OCI-LY3 (cell line): ENCODE results near the gene SMARCD2.

ENCODE experiments used
- H2AFZ ChIP-seq: fragments of 200-600, 300-600 bp; shearing (Covaris generic); 2 replicates; pipeline ENCODE4 v1.6.0; 2014; ENCODE audit warnings: antibody characterized with exemption, low read depth, low read length
- H3K27ac ChIP-seq: fragments of 200-600, 300-600 bp; sonication (generic); 2 replicates; pipeline ENCODE4 v1.5.1; 2014; ENCODE audit warnings: mild to moderate bottlenecking, low read length, moderate library complexity, mixed read lengths
- H3K27me3 ChIP-seq: fragments of 200-600, 300-600 bp; sonication (generic); 2 replicates; pipeline ENCODE4 v1.6.1; 2014; ENCODE audit warnings: low read depth, low read length, mixed read lengths
- H3K36me3 ChIP-seq: fragments of 200-600, 300-600 bp; sonication (generic); replicated peaks from 2 replicates; pipeline ENCODE3; 2014; ENCODE audit warnings: low read depth, low read length, mixed read lengths
- H3K4me1 ChIP-seq: fragments of 300-600, 200-600 bp; sonication (generic); 2 replicates; pipeline ENCODE4 v1.6.1; 2014; ENCODE audit warnings: low read length, mixed read lengths
- H3K4me2 ChIP-seq: fragments of 200-600, 300-600 bp; sonication (generic); 2 replicates; pipeline ENCODE4 v1.6.1; 2014; ENCODE audit warnings: low read length, mixed read lengths
- H3K4me3 ChIP-seq: fragments of 300-600, 200-600 bp; sonication (generic); 2 replicates; pipeline ENCODE4 v1.5.1; 2014; ENCODE audit warnings: antibody characterized with exemption, mild to moderate bottlenecking, low read length, moderate library complexity
- H3K79me2 ChIP-seq: fragments of 300-600, 200-600 bp; shearing (Covaris generic); 2 replicates; pipeline ENCODE4 v1.6.1; 2014; ENCODE audit warnings: mild to moderate bottlenecking, low read length, mixed read lengths
- H3K9ac ChIP-seq: fragments of 300-600, 200-600 bp; shearing (Covaris generic); 2 replicates; pipeline ENCODE4 v1.6.0; 2014; ENCODE audit warnings: mild to moderate bottlenecking, low read length, moderate library complexity
- H3K9me3 ChIP-seq: fragments of 200-600, 300-600 bp; shearing (Covaris generic); 2 replicates; pipeline ENCODE4 v1.6.1; 2014; ENCODE audit warnings: low read length, mixed read lengths; ENCODE audit not compliant: insufficient read depth
- H4K20me1 ChIP-seq: fragments of 200-600, 300-600 bp; sonication (generic); 2 replicates; pipeline ENCODE4 v1.6.1; 2016; ENCODE audit warnings: low read length, mixed read lengths; ENCODE audit not compliant: insufficient read depth
- CTCF ChIP-seq: fragments of 200-600, 300-600 bp; sonication (generic); IDR thresholded peaks from 2 replicates; pipeline ENCODE4 v1.5.1; 2014; ENCODE audit warnings: antibody characterized with exemption, low read length, low read depth
- EZH2phosphoT487 ChIP-seq: fragments of 200-600 bp; shearing (Covaris generic); IDR thresholded peaks from 2 replicates; pipeline ENCODE4 v1.6.1; 2018; ENCODE audit warnings: antibody characterized with exemption, mixed run types, low read depth

The SMARCD2 gene

GRCh38 chr17:63855185-63855584, 12.7 kb upstream of the SMARCD2 start:
- TF ChIP-seq CTCF = no peak
- no peak for TF ChIP-seq EZH2phosphoT487

GRCh38 chr17:63854709-63855108, 12.2 kb upstream of the SMARCD2 start:
- H2AFZ ChIP-seq = no peak overlapping the region
- H3K79me2 ChIP-seq = no peaks in the 10 kb centered on the region
- no peaks in the 10 kb centered on the region for H3K4me1 ChIP-seq
- H3K27me3 ChIP-seq = peaks cover 13% of the 10 kb centered on the region
- no peak overlapping the region for H3K4me3 ChIP-seq
- no peak overlapping the region for H3K27ac ChIP-seq
- H3K9ac ChIP-seq = no peak overlapping the region
- H3K9me3 ChIP-seq = no peaks in the 10 kb centered on the region
- H4K20me1 ChIP-seq = no peaks in the 10 kb centered on the region
- no peak for TF ChIP-seq EZH2phosphoT487
- TF ChIP-seq CTCF = no peak
- no peaks in the 10 kb centered on the region for H3K36me3 ChIP-seq
- H3K4me2 ChIP-seq = no peak overlapping the region

More at GRCh38 chr17:63855185-63855584, 12.7 kb upstream of the SMARCD2 start:
- Histone ChIP-seq H3K9ac (no peak overlapping the region), H3K79me2 (no peaks in the 10 kb centered on the region), H3K27ac (no peak overlapping the region), H3K4me2 (no peak overlapping the region), H4K20me1 (no peaks in the 10 kb centered on the region), H3K36me3 (no peaks in the 10 kb centered on the region), H3K4me3 (no peak overlapping the region), H2AFZ (no peak overlapping the region), H3K4me1 (no peaks in the 10 kb centered on the region), H3K9me3 (no peaks in the 10 kb centered on the region), H3K27me3 (peaks cover 18% of the 10 kb centered on the region)

- TF ChIP-seq CTCF (no peak), EZH2phosphoT487 (no peak)
- H3K4me2 ChIP-seq = no peak overlapping the region
Observed at GRCh38 chr17:63853260-63853659, 10.8 kb upstream of the SMARCD2 start.

GRCh38 chr17:63850401-63850800, 7.9 kb upstream of the SMARCD2 start:
- H3K9ac ChIP-seq = no peak overlapping the region
- H3K4me2 ChIP-seq = no peak overlapping the region
- H4K20me1 ChIP-seq = no peaks in the 10 kb centered on the region
- no peak overlapping the region for H3K27ac ChIP-seq
- H3K9me3 ChIP-seq = no peaks in the 10 kb centered on the region
- TF ChIP-seq EZH2phosphoT487 (no peak), CTCF (no peak)
- no peaks in the 10 kb centered on the region for H3K4me1 ChIP-seq
- H3K79me2 ChIP-seq = no peaks in the 10 kb centered on the region
- no peaks in the 10 kb centered on the region for H3K36me3 ChIP-seq
- no peak overlapping the region for H3K4me3 ChIP-seq
- peaks cover 9% of the 10 kb centered on the region for H3K27me3 ChIP-seq
- H2AFZ ChIP-seq = no peak overlapping the region

More at GRCh38 chr17:63853260-63853659, 10.8 kb upstream of the SMARCD2 start:
- Histone ChIP-seq H3K9me3 (no peaks in the 10 kb centered on the region), H3K4me1 (no peaks in the 10 kb centered on the region), H3K79me2 (no peaks in the 10 kb centered on the region), H3K27me3 (peaks cover 9% of the 10 kb centered on the region), H3K27ac (no peak overlapping the region), H4K20me1 (no peaks in the 10 kb centered on the region), H3K36me3 (no peaks in the 10 kb centered on the region), H2AFZ (no peak overlapping the region), H3K9ac (no peak overlapping the region), H3K4me3 (no peak overlapping the region)
